AG20443 (cell line): ENCODE data around the gene SLC11A2.
"Not testable (repeated sequence)": the region's sequence is repeated elsewhere in the genome, so short reads cannot be mapped to it uniquely, and the experiment has no call there.

ENCODE experiments used
- DNase-seq: peaks from one replicate; pipeline ENCODE4 v3.0.0; 2012; ENCODE audit warnings: low spot score, mixed read lengths

The SLC11A2 gene

DNA sequence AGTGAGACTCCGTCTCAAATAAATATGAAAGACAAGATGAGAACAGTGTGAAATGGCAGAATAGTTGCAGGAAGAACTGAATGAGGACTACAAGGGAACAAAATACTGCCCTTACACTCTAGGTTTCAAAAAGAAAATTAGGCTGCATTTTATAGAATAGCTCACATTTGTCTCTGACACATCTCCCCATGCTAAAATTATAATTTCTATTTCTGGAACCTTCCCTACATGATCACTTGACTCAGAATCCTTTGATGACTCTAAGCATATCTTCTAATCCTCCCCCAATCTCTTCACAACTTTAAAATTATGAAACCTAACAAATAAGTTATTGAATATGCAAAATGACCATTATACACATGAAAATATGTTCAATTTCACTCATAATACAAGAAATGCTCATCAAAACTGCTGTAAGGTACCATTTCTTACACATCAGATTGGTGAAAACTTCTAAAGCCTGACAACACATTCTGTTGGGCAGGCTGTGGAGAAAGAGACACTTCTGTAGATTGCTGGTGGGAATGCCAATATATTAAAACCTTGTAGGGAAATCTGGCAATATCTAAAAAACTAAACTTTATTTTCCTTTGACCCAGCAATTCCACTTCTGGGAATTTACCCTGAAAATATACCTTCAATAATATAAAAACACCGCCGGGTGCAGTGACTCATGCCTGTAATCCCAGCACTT is 78.1 kb downstream of the SLC11A2 start:
- no peak for DNase-seq

DNA sequence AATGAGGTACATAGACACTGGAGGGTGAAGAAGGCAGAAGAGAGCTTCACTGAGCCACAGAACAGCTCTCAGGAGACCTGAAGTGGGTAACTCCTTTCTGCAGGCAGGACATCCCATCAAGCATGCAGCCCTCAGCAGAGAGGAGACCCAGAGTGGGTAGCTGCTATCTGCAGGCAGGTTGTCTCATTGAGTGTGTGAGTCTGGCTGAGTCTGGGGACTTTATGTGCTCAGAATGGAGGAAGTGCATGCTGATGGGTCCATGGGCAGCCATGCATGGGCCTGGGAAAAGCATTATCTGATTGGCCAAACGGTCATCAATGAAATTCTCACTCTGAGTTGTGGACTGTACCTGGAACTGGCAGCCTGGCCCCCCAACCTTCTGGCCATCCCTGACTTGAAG is 88.5 kb downstream of the SLC11A2 start:
- DNase-seq: no peak

DNA sequence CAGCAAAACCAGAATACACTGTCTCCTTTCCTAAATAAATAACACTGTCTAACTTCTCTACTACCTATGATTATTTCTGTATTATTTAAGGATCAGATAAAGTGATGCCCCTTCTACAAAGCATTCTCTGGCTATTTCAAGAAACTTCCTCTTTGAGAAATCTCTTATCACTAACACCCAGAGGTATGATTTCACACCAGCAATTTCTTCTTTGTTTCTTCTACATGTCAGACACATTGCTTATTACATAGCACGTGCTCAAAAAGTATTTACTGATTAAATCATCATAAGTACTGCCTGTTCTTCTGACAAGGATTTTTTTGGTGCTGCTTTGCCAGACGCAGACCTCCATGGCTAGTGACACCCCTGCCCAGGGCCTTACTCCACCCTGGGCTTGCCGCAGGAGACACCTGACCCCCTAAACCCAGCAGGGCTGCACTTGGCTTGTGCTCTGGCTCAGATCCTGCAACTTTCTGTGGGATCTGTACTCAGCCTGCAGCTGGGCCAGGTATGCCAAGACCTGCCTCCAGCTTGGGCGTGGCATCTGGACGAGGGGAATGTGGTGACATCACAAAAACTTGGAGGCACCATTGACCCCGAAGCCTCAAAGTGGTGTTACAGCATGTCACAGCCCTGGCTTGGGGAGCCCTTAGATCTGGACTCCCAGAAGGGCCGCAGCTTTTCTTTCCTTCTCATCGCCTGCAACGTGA is 89.2 kb downstream of the SLC11A2 start:
- no peak for DNase-seq

DNA sequence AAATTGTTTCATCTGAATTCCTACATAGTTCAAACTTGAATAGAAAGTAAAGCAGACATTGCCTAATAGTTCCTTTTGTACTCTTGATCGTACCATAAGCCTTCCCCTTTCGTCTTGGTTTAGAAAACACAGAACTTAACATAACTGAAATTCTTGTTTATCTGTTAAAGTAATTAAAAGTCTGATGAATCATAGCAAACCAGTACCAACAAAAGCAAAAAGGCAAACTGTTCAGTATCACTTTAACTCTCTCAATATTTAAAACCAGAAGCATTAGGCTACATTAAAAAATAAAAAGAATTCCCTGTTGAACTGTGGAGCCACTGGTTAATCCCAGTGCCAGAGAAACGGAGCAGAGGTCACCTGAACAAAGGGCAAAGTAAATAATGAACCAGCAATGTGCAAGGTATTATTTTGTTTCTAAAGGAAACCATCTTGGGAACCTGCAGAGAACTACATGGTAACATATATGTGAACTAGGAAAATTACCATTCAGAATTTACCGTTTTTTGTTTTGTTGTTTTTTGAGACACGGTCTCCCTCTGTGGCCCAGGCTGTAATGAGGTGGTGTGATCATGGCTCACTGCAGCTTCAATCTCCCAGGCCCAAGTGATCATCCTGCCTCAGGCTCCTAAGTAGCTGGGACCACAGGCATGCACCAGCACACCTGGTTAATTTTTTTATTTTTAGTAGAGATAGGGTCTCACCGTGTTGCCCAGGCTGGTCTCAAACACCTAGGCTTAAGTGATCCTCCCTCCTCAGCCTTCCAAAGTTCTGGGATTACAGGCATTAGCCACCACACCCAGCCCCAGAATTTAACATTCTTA is 91.0 kb downstream of the SLC11A2 start:
- peak; percentile 22 for DNase-seq

DNA sequence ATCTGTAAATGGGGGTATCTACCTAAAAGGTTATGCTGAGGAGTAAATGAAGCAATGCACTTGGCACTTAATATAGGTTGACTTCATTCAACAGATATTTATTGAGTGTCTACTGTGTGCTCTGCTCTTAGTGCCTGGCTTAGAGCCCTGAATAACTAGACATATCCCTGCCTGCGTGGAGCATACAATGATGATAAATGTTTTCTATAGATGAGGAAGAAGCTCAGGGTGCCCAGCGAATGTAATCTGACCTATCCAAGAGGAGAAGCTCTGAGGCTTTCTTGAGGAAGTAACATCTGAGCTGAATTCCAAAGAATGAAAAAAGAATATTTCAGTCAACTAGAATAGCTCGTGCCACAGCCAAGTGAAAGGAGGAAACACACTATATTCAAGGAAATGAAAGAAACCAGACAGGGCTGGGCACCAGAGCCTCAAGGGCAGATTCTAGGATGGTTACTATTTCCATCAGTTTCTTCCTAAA is 91.8 kb downstream of the SLC11A2 start:
- DNase-seq: no peak

DNA sequence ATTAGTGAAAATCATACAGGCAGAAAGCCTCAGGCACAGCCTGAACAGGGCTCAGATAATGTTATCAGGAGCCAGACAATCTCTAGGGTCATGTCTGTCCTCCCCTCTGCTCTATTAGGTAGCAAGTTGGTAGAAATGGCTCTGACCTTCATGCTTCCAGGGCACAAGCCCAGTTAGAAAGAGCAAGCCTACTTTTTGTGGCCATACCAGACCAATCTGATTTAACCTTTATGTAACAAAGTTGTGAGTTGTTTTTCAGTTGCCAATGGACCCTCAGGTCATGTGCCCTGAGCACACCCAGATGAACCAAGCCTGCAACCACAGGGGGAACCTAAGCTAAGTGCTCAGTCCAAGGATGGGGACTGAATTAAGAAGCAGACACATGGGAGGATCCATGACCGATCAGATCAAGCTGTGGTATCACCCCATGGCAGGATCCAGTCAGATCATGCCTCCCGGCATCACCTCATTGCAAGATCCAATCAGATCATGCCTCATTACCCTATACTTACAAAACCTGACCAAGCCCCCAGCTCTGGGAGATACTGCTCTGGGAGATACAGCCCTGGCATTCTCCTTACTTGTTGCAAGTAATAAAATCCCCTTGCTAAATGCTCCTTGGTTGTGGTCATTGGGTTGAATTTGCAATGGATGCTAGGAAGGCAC is 92.6 kb downstream of the SLC11A2 start:
- DNase-seq: no peak

DNA sequence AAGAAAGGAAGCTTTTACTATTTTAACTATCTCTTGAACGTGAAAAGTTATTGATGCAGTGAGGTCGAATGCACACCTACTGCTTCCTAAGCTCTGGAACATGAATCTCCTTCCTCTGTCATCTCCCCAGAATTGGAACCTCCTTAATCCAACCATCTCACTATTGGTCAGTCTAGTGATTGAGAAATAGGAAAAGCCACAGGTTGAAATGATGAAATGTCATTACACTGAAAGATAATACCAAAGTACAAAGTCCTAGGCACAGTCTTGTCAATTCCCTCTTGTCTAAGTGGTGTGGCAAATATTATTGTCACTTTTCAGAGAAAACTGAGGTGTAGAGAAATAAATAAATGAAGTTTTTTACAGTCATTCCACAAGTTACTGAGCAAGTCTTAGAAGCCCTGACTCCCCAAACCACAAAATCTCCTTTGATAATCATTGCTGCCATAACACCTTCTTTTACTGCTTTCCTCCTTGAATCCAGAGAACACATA is 93.3 kb downstream of the SLC11A2 start:
- no peak for DNase-seq

DNA sequence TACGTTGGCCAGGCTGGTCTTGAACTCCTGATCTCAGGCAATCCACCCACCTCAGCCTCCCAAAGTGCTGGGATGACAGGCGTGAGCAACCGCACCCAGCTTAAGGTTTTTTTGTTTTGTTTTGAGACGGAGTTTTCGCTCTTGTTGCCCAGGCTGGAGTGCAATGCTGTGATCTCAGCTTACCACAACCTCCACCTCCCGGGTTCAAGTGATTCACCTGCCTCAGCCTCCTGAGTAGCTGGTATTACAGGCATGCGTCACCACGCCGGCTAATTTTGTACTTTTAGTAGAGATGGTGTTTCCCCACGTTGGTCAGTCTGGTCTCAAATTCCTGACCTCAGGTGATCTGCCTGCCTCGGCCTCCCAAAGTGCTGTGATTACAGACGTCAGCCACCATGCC is 95.7 kb downstream of the SLC11A2 start:
- DNase-seq: not testable (repeated sequence)

DNA sequence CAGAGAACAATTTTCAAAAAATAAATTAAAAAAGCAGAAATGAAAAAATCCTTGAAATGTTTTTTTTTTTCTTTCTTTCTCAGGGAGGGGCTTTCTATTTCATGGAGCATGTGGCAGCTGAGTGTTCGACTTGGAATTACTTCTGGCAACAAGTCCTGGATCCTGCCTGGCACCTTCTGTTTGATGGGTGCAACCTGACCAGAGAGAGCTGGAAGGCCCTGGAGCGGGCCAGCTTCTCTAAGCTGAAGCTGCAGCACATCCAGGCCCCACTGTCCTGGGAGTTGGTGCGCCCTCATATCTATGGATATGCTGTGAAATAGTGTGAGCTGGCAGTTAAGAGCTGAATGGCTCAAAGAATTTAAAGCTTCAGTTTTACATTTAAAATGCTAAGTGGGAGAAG is 96.4 kb downstream of the SLC11A2 start:
- DNase-seq: no peak
